ENCODE results near the gene MUSTN1. TPM values are rescaled to one million over a fixed set of nuclear protein-coding genes. Genes with fewer than 3 reads are reported as not detected.

Gene MUSTN1
- polyA plus RNA-seq, 1 donor, result 2.8 TPM

DNA sequence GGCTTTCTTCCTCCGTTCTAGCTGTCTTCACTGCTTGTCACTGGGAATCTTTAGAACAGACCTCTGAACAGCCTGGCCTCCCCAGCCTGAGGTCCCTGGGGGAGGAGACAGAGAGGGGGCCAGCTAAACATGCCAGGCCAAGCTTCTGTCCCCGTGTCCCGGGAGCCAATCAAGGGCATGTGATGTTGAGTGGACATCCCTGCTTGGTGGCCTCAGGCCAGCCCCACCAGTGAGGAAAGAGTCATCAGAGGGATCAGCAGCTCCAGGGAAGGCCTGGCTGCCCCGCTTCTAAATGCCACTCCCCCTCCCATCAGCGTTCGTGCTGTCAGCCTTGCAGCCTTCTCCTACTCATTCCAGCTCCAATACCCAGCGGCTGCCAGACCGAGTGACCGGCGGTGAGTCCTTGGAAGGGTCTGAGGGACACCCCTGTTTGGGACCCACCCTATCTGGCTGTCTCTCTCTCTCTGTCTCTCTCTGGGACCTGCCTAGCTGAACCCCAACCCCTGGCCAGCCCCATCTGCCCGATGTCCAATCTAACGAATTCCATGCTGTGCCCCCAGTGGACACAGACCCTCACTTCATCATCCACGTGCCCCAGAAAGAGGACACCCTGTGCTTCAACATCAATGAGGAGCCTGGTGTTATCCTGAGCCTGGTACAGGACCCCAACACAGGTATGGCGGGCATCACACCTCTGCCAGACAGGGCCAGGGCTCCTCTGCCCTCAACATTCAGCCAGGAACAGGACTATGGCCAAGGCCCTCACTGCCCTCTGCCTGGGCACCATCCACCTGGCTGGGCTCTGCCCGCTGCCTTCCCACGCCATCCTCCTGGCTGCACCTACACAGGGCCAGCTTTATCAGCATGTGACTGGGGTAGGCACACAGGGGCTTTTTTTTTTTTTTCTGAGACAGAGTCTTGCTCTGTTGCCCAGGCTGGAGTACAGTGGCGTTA is 46.9 kb downstream of the MUSTN1 start:
- no peak for DNase-seq
- no CpG with 5 or more reads among the region's 17 CpGs for WGBS (ENCODE audit: insufficient coverage, low lambda C conversion rate)
- H3K27me3 ChIP-seq (ENCODE audit: control insufficient read depth, insufficient read depth, low read length), result no peaks in the 10 kb centered on the region
- H3K4me1 ChIP-seq (ENCODE audit: control insufficient read depth, insufficient read depth, low read length), result no peaks in the 10 kb centered on the region
- no peak overlapping the region for H3K4me3 ChIP-seq (ENCODE audit: low read length)
- H3K36me3 ChIP-seq (ENCODE audit: control insufficient read depth, insufficient read depth, low read length), result no peaks in the 10 kb centered on the region
- H3K27ac ChIP-seq (ENCODE audit: low read length), result no peak overlapping the region
- H3K9me3 ChIP-seq (ENCODE audit: control insufficient read depth, low read depth, low read length), result no peaks in the 10 kb centered on the region

DNA sequence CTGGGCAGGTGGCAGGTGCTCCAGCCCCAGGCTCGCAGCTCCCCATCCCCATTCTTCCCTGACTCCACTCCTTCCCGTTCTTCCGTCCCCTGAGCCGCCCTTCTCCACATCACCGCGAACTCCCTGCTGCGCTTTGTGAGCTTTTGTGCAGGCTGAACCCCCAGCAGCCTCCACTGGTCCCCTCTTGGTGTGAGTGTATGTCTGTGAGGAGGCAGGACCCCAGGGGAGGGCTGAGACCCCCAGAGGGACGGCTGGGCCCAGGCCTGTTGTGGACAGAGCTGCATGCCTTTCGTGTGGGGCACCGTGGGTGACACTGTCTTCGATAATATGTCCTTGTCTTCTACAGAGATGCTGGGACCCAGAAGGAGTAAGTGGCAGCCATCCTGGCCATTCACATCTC is 47.6 kb downstream of the MUSTN1 start:
- no peak for DNase-seq
- Histone ChIP-seq H3K4me3 (ENCODE audit: low read length) (no peak overlapping the region), H3K27me3 (ENCODE audit: control insufficient read depth, insufficient read depth, low read length) (no peaks in the 10 kb centered on the region), H3K9me3 (ENCODE audit: control insufficient read depth, low read depth, low read length) (no peaks in the 10 kb centered on the region), H3K4me1 (ENCODE audit: control insufficient read depth, insufficient read depth, low read length) (no peaks in the 10 kb centered on the region), H3K27ac (ENCODE audit: low read length) (no peak overlapping the region), H3K36me3 (ENCODE audit: control insufficient read depth, insufficient read depth, low read length) (no peaks in the 10 kb centered on the region)
- no CpG with 5 or more reads among the region's 11 CpGs for WGBS (ENCODE audit: insufficient coverage, low lambda C conversion rate)

- H3K27ac ChIP-seq (ENCODE audit: low read length), result no peak overlapping the region
- 80% methylated on average over 1 of the region's 19 CpGs for WGBS (ENCODE audit: insufficient coverage, low lambda C conversion rate)
- H3K4me1 ChIP-seq (ENCODE audit: control insufficient read depth, insufficient read depth, low read length), result no peaks in the 10 kb centered on the region
- H3K36me3 ChIP-seq (ENCODE audit: control insufficient read depth, insufficient read depth, low read length), result no peaks in the 10 kb centered on the region
- H3K27me3 ChIP-seq (ENCODE audit: control insufficient read depth, insufficient read depth, low read length), result peaks cover 4% of the 10 kb centered on the region
- no peak for DNase-seq
- H3K4me3 ChIP-seq (ENCODE audit: low read length), result no peak overlapping the region
- no peaks in the 10 kb centered on the region for H3K9me3 ChIP-seq (ENCODE audit: control insufficient read depth, low read depth, low read length)
These were observed 48.2 kb downstream of the MUSTN1 start for GRCh38 chr3:52786330-52787215.

GRCh38 chr3:52784931-52785590 is 49.8 kb downstream of the MUSTN1 start:
- no CpG with 5 or more reads among the region's 5 CpGs for WGBS (ENCODE audit: insufficient coverage, low lambda C conversion rate)
- H3K36me3 ChIP-seq (ENCODE audit: control insufficient read depth, insufficient read depth, low read length), result no peaks in the 10 kb centered on the region
- no peak for DNase-seq
- no peak overlapping the region for H3K27ac ChIP-seq (ENCODE audit: low read length)
- H3K4me1 ChIP-seq (ENCODE audit: control insufficient read depth, insufficient read depth, low read length), result no peaks in the 10 kb centered on the region
- no peaks in the 10 kb centered on the region for H3K9me3 ChIP-seq (ENCODE audit: control insufficient read depth, low read depth, low read length)
- H3K4me3 ChIP-seq (ENCODE audit: low read length), result no peak overlapping the region
- H3K27me3 ChIP-seq (ENCODE audit: control insufficient read depth, insufficient read depth, low read length), result peaks cover 4% of the 10 kb centered on the region

DNA sequence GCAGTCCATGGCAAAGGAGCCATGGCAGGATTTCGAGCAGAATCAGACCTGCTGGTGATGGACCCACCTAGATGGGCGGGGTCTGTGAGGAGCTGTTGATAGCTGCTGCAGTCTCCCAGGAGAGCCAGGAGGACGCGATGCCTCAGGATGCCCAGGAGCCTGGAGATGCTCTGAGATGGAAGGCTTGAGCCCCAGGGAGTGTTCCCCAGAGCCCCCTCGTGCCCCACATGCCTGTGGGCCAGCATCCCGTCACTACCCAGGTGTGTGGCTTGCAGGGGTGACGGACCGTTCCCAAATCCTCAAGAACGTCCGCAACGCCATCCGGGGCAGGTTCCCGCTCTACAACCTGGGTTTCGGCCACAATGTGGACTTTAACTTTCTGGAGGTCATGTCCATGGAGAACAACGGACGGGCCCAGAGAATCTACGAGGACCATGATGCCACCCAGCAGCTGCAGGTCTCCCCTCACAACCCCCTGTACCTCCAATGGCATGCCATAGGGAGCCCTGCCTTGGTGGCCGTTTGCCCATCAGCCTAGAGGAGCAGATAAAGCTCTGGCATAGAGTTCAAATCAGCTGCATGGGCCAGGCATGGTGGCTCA is 50.7 kb downstream of the MUSTN1 start:
- no peaks in the 10 kb centered on the region for H3K36me3 ChIP-seq (ENCODE audit: control insufficient read depth, insufficient read depth, low read length)
- no peaks in the 10 kb centered on the region for H3K4me1 ChIP-seq (ENCODE audit: control insufficient read depth, insufficient read depth, low read length)
- H3K27ac ChIP-seq (ENCODE audit: low read length), result no peak overlapping the region
- no peaks in the 10 kb centered on the region for H3K9me3 ChIP-seq (ENCODE audit: control insufficient read depth, low read depth, low read length)
- H3K27me3 ChIP-seq (ENCODE audit: control insufficient read depth, insufficient read depth, low read length), result peaks cover 4% of the 10 kb centered on the region
- DNase-seq, result no peak
- WGBS (ENCODE audit: insufficient coverage, low lambda C conversion rate), result no CpG with 5 or more reads among the region's 18 CpGs
- no peak overlapping the region for H3K4me3 ChIP-seq (ENCODE audit: low read length)

GRCh38 chr3:52783211-52783555 is 51.6 kb downstream of the MUSTN1 start:
- H3K4me1 ChIP-seq (ENCODE audit: control insufficient read depth, insufficient read depth, low read length), result no peaks in the 10 kb centered on the region
- no CpG with 5 or more reads among the region's 3 CpGs for WGBS (ENCODE audit: insufficient coverage, low lambda C conversion rate)
- H3K27me3 ChIP-seq (ENCODE audit: control insufficient read depth, insufficient read depth, low read length), result peaks cover 4% of the 10 kb centered on the region
- no peak for DNase-seq
- no peak overlapping the region for H3K4me3 ChIP-seq (ENCODE audit: low read length)
- no peaks in the 10 kb centered on the region for H3K36me3 ChIP-seq (ENCODE audit: control insufficient read depth, insufficient read depth, low read length)
- no peak overlapping the region for H3K27ac ChIP-seq (ENCODE audit: low read length)
- H3K9me3 ChIP-seq (ENCODE audit: control insufficient read depth, low read depth, low read length), result no peaks in the 10 kb centered on the region

Other genes with a start within 250 kb of the MUSTN1 start
- gene PBRM1, start 149.1 kb downstream of the MUSTN1 start, polyA plus RNA-seq, result 37.5 TPM
- 96.2 TPM for gene GNL3, start 149.0 kb downstream of the MUSTN1 start, polyA plus RNA-seq
- gene GLT8D1, start 129.2 kb downstream of the MUSTN1 start, polyA plus RNA-seq, result 53.8 TPM
- 166 TPM for gene SPCS1, start 128.9 kb downstream of the MUSTN1 start, polyA plus RNA-seq
- 23.0 TPM for gene NEK4, start 64.1 kb downstream of the MUSTN1 start, polyA plus RNA-seq
- 1.6 TPM for gene ITIH1, start 57.4 kb downstream of the MUSTN1 start, polyA plus RNA-seq
- gene ITIH3, start 40.2 kb downstream of the MUSTN1 start, polyA plus RNA-seq, result 5.3 TPM
- 4.3 TPM for gene ITIH4, start 4.3 kb downstream of the MUSTN1 start, polyA plus RNA-seq
- gene STIMATE, start 62.5 kb upstream of the MUSTN1 start, polyA plus RNA-seq, result 5.9 TPM
- gene SFMBT1, start 211.1 kb upstream of the MUSTN1 start, polyA plus RNA-seq, result 12.8 TPM